Naive thymus-derived CD4-positive, alpha-beta T cell (primary cell): Measurements from ENCODE around the gene LRRC56. TPM values are rescaled to one million over a fixed set of nuclear protein-coding genes. Genes with fewer than 3 reads are reported as not detected.

ENCODE experiments used
- ATAC-seq: fragments of 150-1000 bp; cut with Tn5 transposase; 2 replicates; pipeline ENCODE4 v1.10.0; 2021; ENCODE audit warnings: mild to moderate bottlenecking, moderate library complexity
- CTCF ChIA-PET: fragments of 350-600 bp; sonication (Branson Sonifier 250); formaldehyde crosslinking; loops from one replicate; lab custom pipeline; 2021; ENCODE audit warnings: antibody characterized with exemption; lab: Charles Lee
- POLR2A ChIA-PET: fragments of 350-600 bp; sonication (Branson Sonifier 250); formaldehyde crosslinking; loops from one replicate; lab custom pipeline; 2021; ENCODE audit warnings: antibody characterized with exemption, inconsistent platforms; lab: Charles Lee
- DNase-seq, 9 donors: peaks; one replicate each; pipeline versions ENCODE4 v3.0.0 to v3.0.0-alpha.2; 2020 to 2022; ENCODE audit warnings: mixed read lengths in 1 of 9
- H3K27ac ChIP-seq: one replicate; pipeline ENCODE4 v1.7.0; 2013; ENCODE audit warnings: mild to moderate bottlenecking, low read depth, low read length, moderate library complexity
- H3K27me3 ChIP-seq, 2 donors: one replicate each; pipeline ENCODE4 v1.7.0; 2013; ENCODE audit warnings: low read length in 2 of 2, mild to moderate bottlenecking in 2 of 2, moderate library complexity in 2 of 2; ENCODE audit not compliant: control insufficient read depth in 2 of 2, insufficient read depth in 2 of 2
- H3K36me3 ChIP-seq, 3 experiments: 1 replicate in 2 of 3; 2 replicates in 1 of 3; pipeline ENCODE4 v1.7.0; 2013; ENCODE audit warnings: low read length in 3 of 3, mild to moderate bottlenecking in 3 of 3, moderate library complexity in 1 of 3; ENCODE audit not compliant: insufficient read depth in 3 of 3, control insufficient read depth in 2 of 3
- H3K4me1 ChIP-seq, 2 donors: one replicate each; pipeline ENCODE4 v1.7.0; 2013; ENCODE audit warnings: low read length in 2 of 2, mild to moderate bottlenecking in 2 of 2, moderate library complexity in 1 of 2; ENCODE audit not compliant: control insufficient read depth in 2 of 2, insufficient read depth in 2 of 2
- H3K4me3 ChIP-seq: 2 replicates; pipeline ENCODE4 v1.7.0; 2013; ENCODE audit warnings: mild to moderate bottlenecking, low read length
- H3K9me3 ChIP-seq, 3 experiments: 1 replicate in 2 of 3; 2 replicates in 1 of 3; pipeline ENCODE4 v1.7.0; 2013; ENCODE audit warnings: low read length in 3 of 3; ENCODE audit not compliant: control insufficient read depth in 2 of 3
- H3K27ac Mint-ChIP-seq, 9 donors: one replicate each; pipeline ENCODE4 v1.8.0; 2020 to 2022; ENCODE audit warnings: mixed read lengths in 9 of 9, mild to moderate bottlenecking in 8 of 9, moderate library complexity in 5 of 9, inconsistent platforms in 2 of 9
- H3K27me3 Mint-ChIP-seq, 5 donors: one replicate each; pipeline ENCODE4 v1.8.0; 2021 to 2022; ENCODE audit warnings: mixed read lengths in 5 of 5, mild to moderate bottlenecking in 1 of 5
- H3K36me3 Mint-ChIP-seq, 5 donors: one replicate each; pipeline ENCODE4 v1.8.0; 2020 to 2022; ENCODE audit warnings: mixed read lengths in 5 of 5, mild to moderate bottlenecking in 3 of 5, inconsistent platforms in 1 of 5
- H3K4me1 Mint-ChIP-seq, 7 donors: one replicate each; pipeline ENCODE4 v1.8.0; 2020 to 2022; ENCODE audit warnings: mixed read lengths in 7 of 7, mild to moderate bottlenecking in 3 of 7, inconsistent platforms in 1 of 7
- H3K4me3 Mint-ChIP-seq, 10 donors: one replicate each; pipeline ENCODE4 v1.8.0; 2020 to 2022; ENCODE audit warnings: mild to moderate bottlenecking in 10 of 10, mixed read lengths in 10 of 10, moderate library complexity in 6 of 10, inconsistent platforms in 2 of 10
- H3K9me3 Mint-ChIP-seq, 11 donors: one replicate each; pipeline ENCODE4 v1.8.0; 2020 to 2022; ENCODE audit warnings: mixed read lengths in 11 of 11, mild to moderate bottlenecking in 4 of 11, inconsistent platforms in 1 of 11, moderate library complexity in 1 of 11
- intact Hi-C, 2 donors: fragments of 100-400 bp; cut with micrococcal nuclease; formaldehyde crosslinking; loops; one replicate each; pipeline ENCODE4 v1.15.1; 2023
- polyA plus RNA-seq, 2 donors: library from polyadenylated mRNA; unstranded; fragments of 300-500 nt; fragmentation: Illumina TruSeq; gene quantifications; one replicate each; pipeline ENCODE4 v1.2.3, GENCODE V29; 2021
- total RNA-seq, 6 experiments: library from RNA in 5 of 6; stranded (reverse) in 5 of 6; gene quantifications; 1 replicate in 5 of 6; 2 replicates in 1 of 6; pipeline ENCODE4 v1.2.3 and lab custom pipeline; 2021 to 2026

LRRC56 gene
- total and polyA plus RNA-seq, 7 experiments from 2014 or later = 0.35 to 5.1 (median 3.1) TPM

GRCh38 chr11:490186-490929 is 47.0 kb upstream of the LRRC56 start:
- ChIA-PET POLR2A (no interaction called here), CTCF (no interaction called here)
- DNase-seq = no peak
- Mint-ChIP-seq H3K9me3 (no peaks in the 10 kb centered on the region), H3K27ac (no peak overlapping the region), H3K4me1 (no peaks in the 10 kb centered on the region), H3K27me3 (no peaks in the 10 kb centered on the region), H3K36me3 (peaks cover 0 to 7% (median 3%) of the 10 kb centered on the region in 5 donors), H3K4me3 (no peak overlapping the region)
- H3K27ac ChIP-seq = no peak overlapping the region
- H3K27me3 ChIP-seq = no peaks in the 10 kb centered on the region
- peaks cover 0 to 49% (median 0%) of the 10 kb centered on the region in 3 experiments for H3K36me3 ChIP-seq
- H3K4me3 ChIP-seq = no peak overlapping the region
- H3K4me1 ChIP-seq = no peaks in the 10 kb centered on the region
- intact Hi-C loops = no loop called here
- peak; percentile 12 for ATAC-seq
- H3K9me3 ChIP-seq = no peaks in the 10 kb centered on the region

GRCh38 chr11:490930-491260 is 46.4 kb upstream of the LRRC56 start:
- no peak for DNase-seq
- Histone ChIP-seq H3K27ac (no peak overlapping the region), H3K4me3 (no peak overlapping the region), H3K36me3 (peaks cover 0 to 54% (median 0%) of the 10 kb centered on the region in 3 experiments), H3K27me3 (no peaks in the 10 kb centered on the region), H3K9me3 (no peaks in the 10 kb centered on the region), H3K4me1 (no peaks in the 10 kb centered on the region)
- no peaks in the 10 kb centered on the region for H3K27me3 Mint-ChIP-seq
- H3K27ac Mint-ChIP-seq = no peak overlapping the region
- no peak overlapping the region for H3K4me3 Mint-ChIP-seq
- H3K9me3 Mint-ChIP-seq = no peaks in the 10 kb centered on the region
- peaks cover 0 to 10% (median 6%) of the 10 kb centered on the region in 5 donors for H3K36me3 Mint-ChIP-seq
- POLR2A ChIA-PET = no interaction called here
- CTCF ChIA-PET = no interaction called here
- H3K4me1 Mint-ChIP-seq = peaks cover 0 to 2% (median 0%) of the 10 kb centered on the region in 7 donors
- intact Hi-C loops = no loop called here
- no peak for ATAC-seq

GRCh38 chr11:491358-491757 is 46.0 kb upstream of the LRRC56 start:
- H3K36me3 ChIP-seq = peaks cover 0 to 57% (median 0%) of the 10 kb centered on the region in 3 experiments
- peaks cover 0 to 11% (median 8%) of the 10 kb centered on the region in 5 donors for H3K36me3 Mint-ChIP-seq
- ATAC-seq (no peak), DNase-seq (no peak)
- intact Hi-C loops = no loop called here
- no peaks in the 10 kb centered on the region for H3K27me3 Mint-ChIP-seq
- ChIA-PET POLR2A (no interaction called here), CTCF (no interaction called here)
- no peaks in the 10 kb centered on the region for H3K4me1 ChIP-seq
- no peaks in the 10 kb centered on the region for H3K9me3 ChIP-seq
- H3K27ac ChIP-seq = no peak overlapping the region
- peaks cover 0 to 3% (median 0%) of the 10 kb centered on the region in 7 donors for H3K4me1 Mint-ChIP-seq
- no peaks in the 10 kb centered on the region for H3K9me3 Mint-ChIP-seq
- H3K27me3 ChIP-seq = no peaks in the 10 kb centered on the region
- H3K27ac Mint-ChIP-seq = no peak overlapping the region
- no peak overlapping the region for H3K4me3 ChIP-seq
- no peak overlapping the region for H3K4me3 Mint-ChIP-seq

GRCh38 chr11:492427-493226 is 44.7 kb upstream of the LRRC56 start:
- H3K36me3 ChIP-seq = peaks cover 0 to 70% (median 4%) of the 10 kb centered on the region in 3 experiments
- intact Hi-C loops = no loop called here
- peaks cover 5 to 17% (median 16%) of the 10 kb centered on the region in 5 donors for H3K36me3 Mint-ChIP-seq

GRCh38 chr11:494761-495536 is 42.4 kb upstream of the LRRC56 start:
- H3K4me3 ChIP-seq = no peak overlapping the region
- H3K27ac ChIP-seq = no peak overlapping the region
- Mint-ChIP-seq H3K4me3 (no peak overlapping the region), H3K4me1 (peaks cover 0 to 10% (median 6%) of the 10 kb centered on the region in 7 donors), H3K27me3 (no peaks in the 10 kb centered on the region), H3K9me3 (no peaks in the 10 kb centered on the region), H3K36me3 (peaks cover 9 to 21% (median 18%) of the 10 kb centered on the region in 5 donors), H3K27ac (peak overlapping the region in 1 of 9 donors; percentile 49)
- H3K27me3 ChIP-seq = no peaks in the 10 kb centered on the region
- CTCF ChIA-PET = interaction anchor here (0.6 kb wide), 1 partner anchor 545 kb away, joined by 4 read pairs; no protein-coding TSS in a partner anchor
- POLR2A ChIA-PET = no interaction called here
- intact Hi-C loops = no loop called here
- peaks cover 0 to 82% (median 25%) of the 10 kb centered on the region in 3 experiments for H3K36me3 ChIP-seq
- no peak for DNase-seq
- no peaks in the 10 kb centered on the region for H3K9me3 ChIP-seq
- no peak for ATAC-seq
- no peaks in the 10 kb centered on the region for H3K4me1 ChIP-seq

More at GRCh38 chr11:492427-493226, 44.7 kb upstream of the LRRC56 start:
- Mint-ChIP-seq H3K4me1 (peaks cover 0 to 10% (median 4%) of the 10 kb centered on the region in 7 donors), H3K9me3 (no peaks in the 10 kb centered on the region), H3K4me3 (no peak overlapping the region), H3K27me3 (no peaks in the 10 kb centered on the region), H3K27ac (peak overlapping the region in 2 of 9 donors; percentile 10 to 25)
- POLR2A ChIA-PET = no interaction called here
- no peak for DNase-seq
- Histone ChIP-seq H3K9me3 (no peaks in the 10 kb centered on the region), H3K27me3 (no peaks in the 10 kb centered on the region), H3K27ac (no peak overlapping the region), H3K4me1 (no peaks in the 10 kb centered on the region), H3K4me3 (no peak overlapping the region)
- CTCF ChIA-PET = no interaction called here
- ATAC-seq = no peak

GRCh38 chr11:495537-495931 is 41.8 kb upstream of the LRRC56 start:
- Histone ChIP-seq H3K27ac (no peak overlapping the region), H3K4me3 (no peak overlapping the region), H3K36me3 (peaks cover 0 to 82% (median 29%) of the 10 kb centered on the region in 3 experiments), H3K27me3 (no peaks in the 10 kb centered on the region), H3K9me3 (no peaks in the 10 kb centered on the region), H3K4me1 (no peaks in the 10 kb centered on the region)
- H3K27ac Mint-ChIP-seq = peak overlapping the region in 1 of 9 donors; percentile 52
- ATAC-seq (no peak), DNase-seq (no peak)
- intact Hi-C loops = no loop called here
- H3K4me3 Mint-ChIP-seq = no peak overlapping the region
- H3K27me3 Mint-ChIP-seq = no peaks in the 10 kb centered on the region
- H3K9me3 Mint-ChIP-seq = no peaks in the 10 kb centered on the region
- ChIA-PET CTCF (no interaction called here), POLR2A (no interaction called here)
- H3K36me3 Mint-ChIP-seq = peaks cover 9 to 21% (median 19%) of the 10 kb centered on the region in 5 donors
- peaks cover 0 to 10% (median 6%) of the 10 kb centered on the region in 7 donors for H3K4me1 Mint-ChIP-seq
